Measurements from ENCODE around the gene STAB2. TPM values are rescaled to one million over a fixed set of nuclear protein-coding genes. Genes with fewer than 3 reads are reported as not detected.

The STAB2 gene
- total and polyA plus RNA-seq, 2 of the 4 experiments (the other 2 are of a cell fraction) = not detected

GRCh38 chr12:103548622-103549601 is 38.2 kb upstream of the STAB2 start:
- dilution Hi-C loops (cut with HindIII; ENCODE audit: low sequenced_read_pairs, unreplicated experiment) = no loop called here
- Histone ChIP-seq H4K91ac (ENCODE audit: insufficient read depth, low read depth, low read length) (no peak overlapping the region), H4K8ac (ENCODE audit: low read depth in 2 of 2, low read length in 2 of 2) (no peak overlapping the region), H2AK9ac (replicated peaks; ENCODE audit: low read depth, low read length, poor library complexity) (no peak overlapping the region), H3K14ac (replicated peaks; ENCODE audit: low read depth, low read length) (no peak overlapping the region), H3K9ac (ENCODE audit: low read depth, low read length) (no peak overlapping the region), H3K4ac (ENCODE audit: low read depth, low read length) (no peak overlapping the region), H2BK20ac (ENCODE audit: low read depth, low read length) (no peak overlapping the region), H3K79me1 (ENCODE audit: low read depth in 1 of 2, low read length in 2 of 2) (no peaks in the 10 kb centered on the region), H3K4me1 (ENCODE audit: control insufficient read depth, insufficient read depth, low read length) (no peaks in the 10 kb centered on the region), H3K9me1 (ENCODE audit: insufficient read depth, low read length) (no peaks in the 10 kb centered on the region), H2BK15ac (ENCODE audit: low read depth, low read length) (no peak overlapping the region), H2BK120ac (ENCODE audit: low read depth, low read length) (no peak overlapping the region), H2AFZ (replicated peaks; ENCODE audit: low read length, poor library complexity) (peak overlapping the region; percentile 37), H3K56ac (ENCODE audit: extremely low read depth, insufficient read depth, low read length) (no peak overlapping the region), H4K5ac (ENCODE audit: low read depth, low read length) (no peak overlapping the region), H2AK5ac (ENCODE audit: low read depth, low read length) (no peak overlapping the region), H3K27me3 (ENCODE audit: control insufficient read depth, insufficient read depth, low read length) (no peaks in the 10 kb centered on the region; the same call in 1 of the 2 replicates), H3K27ac (ENCODE audit: insufficient read depth, low read length) (no peak overlapping the region), H3K18ac (ENCODE audit: low read depth, low read length) (no peak overlapping the region), H3K4me3 (ENCODE audit: insufficient read depth, low read depth, low read length) (no peak overlapping the region), H3K36me3 (ENCODE audit: control insufficient read depth, insufficient read depth, low read length) (no peaks in the 10 kb centered on the region), H3K23ac (ENCODE audit: low read depth, low read length) (no peak overlapping the region), H2BK5ac (ENCODE audit: low read depth, low read length, poor library complexity, severe bottlenecking) (no peak overlapping the region), H3K4me2 (ENCODE audit: low read depth, low read length) (no peak overlapping the region), H3K9me3 (ENCODE audit: control insufficient read depth, insufficient read depth, low read length) (no peaks in the 10 kb centered on the region), H4K20me1 (ENCODE audit: insufficient read depth, low read length) (no peaks in the 10 kb centered on the region)
- in situ Hi-C loops (cut with MboI; ENCODE audit: low sequenced_read_pairs) = loop anchor here (5.0 kb wide), 1 partner anchor 602 kb away; no protein-coding TSS in a partner anchor
- ChIA-PET CTCF (interaction anchor here (0.6 to 5.2 kb wide), 7 partner anchors 9 to 761 kb away, joined by 3 to 38 read pairs (median 5); no protein-coding TSS in a partner anchor), POLR2A (ENCODE audit: unreplicated experiment) (no interaction called here)
- WGBS, 2 experiments (ENCODE audit: extremely low coverage in 2 of 2, insufficient read length in 1 of 2) = no CpG with 5 or more reads among the region's 10 CpGs
- intact Hi-C loops (cut with micrococcal nuclease) = loop anchor here (1.0 to 10.0 kb wide), 4 partner anchors 52 to 1610 kb away; partner anchors contain the start of gene C12orf42
- DNase-seq (peak; percentile 72), ATAC-seq (ENCODE audit: low read depth) (peak; percentile 90)
- BruUV-seq (replicated peaks) = no TSS peak
- TF ChIP-seq RCOR1 (IDR thresholded peaks at IDR 0.05; ENCODE audit: insufficient replicate concordance, low read length) = no peak
- TF ChIP-seq CEBPB (IDR thresholded peaks at IDR 0.05; ENCODE audit: low read depth, low read length) = peak; percentile 27; the same call in 1 of the 2 replicates
- TF ChIP-seq MAZ (IDR thresholded peaks at IDR 0.05; ENCODE audit: borderline replicate concordance, low read depth, low read length) = no peak
- TF ChIP-seq MAFK (IDR thresholded peaks at IDR 0.05; ENCODE audit: low read depth, low read length) = no peak
- no peak for TF ChIP-seq NFE2L2 (IDR thresholded peaks at IDR 0.05; ENCODE audit: low read depth, low read length)
- peak; percentile 75 for TF ChIP-seq SMC3 (IDR thresholded peaks at IDR 0.05; ENCODE audit: low read depth, low read length)
- TF ChIP-seq, protein P1, sequence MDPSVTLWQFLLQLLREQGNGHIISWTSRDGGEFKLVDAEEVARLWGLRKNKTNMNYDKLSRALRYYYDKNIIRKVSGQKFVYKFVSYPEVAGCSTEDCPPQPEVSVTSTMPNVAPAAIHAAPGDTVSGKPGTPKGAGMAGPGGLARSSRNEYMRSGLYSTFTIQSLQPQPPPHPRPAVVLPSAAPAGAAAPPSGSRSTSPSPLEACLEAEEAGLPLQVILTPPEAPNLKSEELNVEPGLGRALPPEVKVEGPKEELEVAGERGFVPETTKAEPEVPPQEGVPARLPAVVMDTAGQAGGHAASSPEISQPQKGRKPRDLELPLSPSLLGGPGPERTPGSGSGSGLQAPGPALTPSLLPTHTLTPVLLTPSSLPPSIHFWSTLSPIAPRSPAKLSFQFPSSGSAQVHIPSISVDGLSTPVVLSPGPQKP (IDR thresholded peaks at IDR 0.05; ENCODE audit: borderline replicate concordance, low read depth, low read length) = no peak
- no peak for TF ChIP-seq USF2 (IDR thresholded peaks at IDR 0.05; ENCODE audit: low read depth, low read length)
- TF ChIP-seq MXI1 (IDR thresholded peaks at IDR 0.05; ENCODE audit: borderline replicate concordance, low read depth, low read length) = no peak
- no peak for TF ChIP-seq CHD1 (IDR thresholded peaks at IDR 0.05; ENCODE audit: low read depth, low read length)
- peak; percentile 95 for TF ChIP-seq RAD21 (IDR thresholded peaks at IDR 0.05; ENCODE audit: low read length)
- TF ChIP-seq POLR2A (IDR thresholded peaks at IDR 0.05; ENCODE audit: low read depth, low read length) = no peak
- TF ChIP-seq RFX5 (IDR thresholded peaks at IDR 0.05; ENCODE audit: low read depth, low read length) = no peak
- no peak for TF ChIP-seq BHLHE40 (IDR thresholded peaks at IDR 0.05; ENCODE audit: low read depth, low read length)
- TF ChIP-seq FOS (IDR thresholded peaks at IDR 0.05; ENCODE audit: low read depth, low read length) = no peak
